HCT116 (cell line): Measurements from ENCODE around the gene R3HDM4. TPM values are rescaled to one million over a fixed set of nuclear protein-coding genes. Genes with fewer than 3 reads are reported as not detected.

Experiments
- ATAC-seq: fragments of 200-7000 bp; cut with Tn5 transposase; 2 replicates; pipeline ENCODE4 v1.9.1; 2020; ENCODE audit warnings: mild to moderate bottlenecking, moderate library complexity
- BruUV-seq: library from RNA; stranded (reverse); fragments of 400-500 nt; replicated peaks from 2 replicates; lab custom pipeline; 2021; lab: Mats Ljungman, UMichigan
- CTCF ChIA-PET: fragments of 300-600 bp; sonication (Branson Sonifier 250); formaldehyde crosslinking; loops from one replicate; lab custom pipeline; 2021; ENCODE audit warnings: antibody characterized with exemption; lab: Charles Lee
- POLR2A ChIA-PET: fragments of 300-600, 350-600 bp; sonication (Branson Sonifier 250); formaldehyde crosslinking; loops from one replicate; lab custom pipeline; 2021; ENCODE audit warnings: antibody characterized with exemption; lab: Charles Lee
- RAD21 ChIA-PET, 2 experiments: fragments of 300-600 bp; sonication (Branson Sonifier 250); formaldehyde crosslinking; loops; one replicate each; lab custom pipeline; 2023; ENCODE audit warnings: low total read pairs in 2 of 2; ENCODE audit not compliant: uncharacterized antibody in 2 of 2, unreplicated experiment in 2 of 2, low non-redundant PET in 1 of 2; lab: Charles Lee
- DNase-seq: peaks from one replicate; pipeline ENCODE4 v3.0.0-alpha.2; 2010; ENCODE audit warnings: low read depth, low spot score
- H2AFZ ChIP-seq: fragments of 200-600 bp; shearing (Covaris generic), sonication (generic); 2 replicates; pipeline ENCODE4 v1.6.1; 2017; ENCODE audit warnings: low read depth, mixed run types, mixed read lengths, antibody characterized with exemption, low read length; ENCODE audit not compliant: poor library complexity, severe bottlenecking
- H3K27ac ChIP-seq: 2 replicates; pipeline ENCODE4 v1.5.1; 2012; ENCODE audit warnings: low read depth, low read length
- H3K27me3 ChIP-seq: fragments of 200-600 bp; sonication (generic); 2 replicates; pipeline ENCODE4 v1.6.1; 2016; ENCODE audit warnings: mixed run types, low read length, mixed read lengths; ENCODE audit not compliant: insufficient read depth
- H3K36me3 ChIP-seq, 2 experiments: fragments of 200-500 bp in 1 of 2; fragments of 200-600 bp in 1 of 2; sonication (Bioruptor generic) in 1 of 2; sonication (generic) in 1 of 2; 2 replicates each; pipeline versions ENCODE4 v1.5.1 to v1.6.1; 2014 to 2016; ENCODE audit warnings: low read length in 2 of 2, inconsistent platforms in 1 of 2, mixed read lengths in 1 of 2, mixed run types in 1 of 2; ENCODE audit not compliant: insufficient read depth in 2 of 2, control insufficient read depth in 1 of 2
- H3K4me1 ChIP-seq, 2 experiments: fragments of 200-600 bp in 1 of 2; sonication (generic) in 1 of 2; 2 replicates each; pipeline versions ENCODE4 v1.5.1 to v1.6.1; 2012 to 2017; ENCODE audit warnings: low read length in 2 of 2, inconsistent platforms in 1 of 2, mild to moderate bottlenecking in 1 of 2, mixed read lengths in 1 of 2, mixed run types in 1 of 2, moderate library complexity in 1 of 2; ENCODE audit not compliant: insufficient read depth in 2 of 2, control insufficient read depth in 1 of 2
- H3K4me2 ChIP-seq: fragments of 200-600 bp; sonication (generic); 2 replicates; pipeline ENCODE4 v1.6.1; 2017; ENCODE audit warnings: mixed run types, low read length, mixed read lengths
- H3K4me3 ChIP-seq, 2 experiments: fragments of 200-600 bp in 1 of 2; sonication (generic) in 1 of 2; replicated peaks in 1 of 2; 2 replicates each; pipeline ENCODE4 v1.5.1; 2011 to 2016; ENCODE audit warnings: low read length in 2 of 2, control low read depth in 1 of 2, low read depth in 1 of 2, mild to moderate bottlenecking in 1 of 2, mixed read lengths in 1 of 2, mixed run types in 1 of 2
- H3K79me2 ChIP-seq: fragments of 200-600 bp; sonication (generic); 2 replicates; pipeline ENCODE4 v1.6.1; 2017; ENCODE audit warnings: mild to moderate bottlenecking, mixed run types, low read length, moderate library complexity, mixed read lengths; ENCODE audit not compliant: insufficient read depth
- H3K9ac ChIP-seq: fragments of 200-600 bp; sonication (generic); 2 replicates; pipeline ENCODE4 v1.6.1; 2016; ENCODE audit warnings: low read length, mixed read lengths
- H3K9me2 ChIP-seq: fragments of 200-600 bp; sonication (generic), shearing (Covaris generic); 2 replicates; pipeline ENCODE4 v1.6.1; 2017; ENCODE audit warnings: mixed run types, mild to moderate bottlenecking, moderate library complexity; ENCODE audit not compliant: insufficient read depth
- H3K9me3 ChIP-seq, 2 experiments: fragments of 200-500 bp in 1 of 2; fragments of 200-600 bp in 1 of 2; sonication (Bioruptor generic) in 1 of 2; sonication (generic) in 1 of 2; 2 replicates each; pipeline ENCODE4 v1.6.1; 2014 to 2017; ENCODE audit warnings: low read length in 2 of 2, mixed read lengths in 2 of 2, inconsistent platforms in 1 of 2, low read depth in 1 of 2, mild to moderate bottlenecking in 1 of 2, mixed run types in 1 of 2, moderate library complexity in 1 of 2; ENCODE audit not compliant: control insufficient read depth in 1 of 2, insufficient read depth in 1 of 2
- H4K20me1 ChIP-seq: fragments of 200-600 bp; sonication (generic), shearing (Covaris generic); 2 replicates; pipeline ENCODE4 v1.6.1; 2017; ENCODE audit warnings: mixed run types, mild to moderate bottlenecking, moderate library complexity; ENCODE audit not compliant: insufficient read depth
- CBX3 ChIP-seq: IDR thresholded peaks from 2 replicates; pipeline ENCODE4 v1.6.1; 2012; ENCODE audit warnings: low read depth
- EGR1 ChIP-seq: IDR thresholded peaks from 2 replicates; pipeline ENCODE4 v1.6.1; 2012; ENCODE audit warnings: low read depth
- ELF1 ChIP-seq: IDR thresholded peaks from 2 replicates; pipeline ENCODE4 v1.6.1; 2012; ENCODE audit warnings: low read depth, borderline replicate concordance
- JUND ChIP-seq: IDR thresholded peaks from 2 replicates; pipeline ENCODE4 v1.6.1; 2012
- POLR2A ChIP-seq: IDR thresholded peaks from 2 replicates; pipeline ENCODE4 v1.7.0; 2011; ENCODE audit warnings: borderline replicate concordance; ENCODE audit not compliant: insufficient read depth, insufficient read length; ENCODE audit errors: extremely low read depth
- SIN3A ChIP-seq: IDR thresholded peaks from 2 replicates; pipeline ENCODE4 v1.6.1; 2012; ENCODE audit warnings: low read depth
- SP1 ChIP-seq: IDR thresholded peaks from 2 replicates; pipeline ENCODE4 v1.6.1; 2012; ENCODE audit warnings: low read depth
- intact Hi-C: fragments of 100-400 bp; cut with micrococcal nuclease; formaldehyde crosslinking; loops from 2 replicates; pipeline ENCODE4 v1.10.0; 2022
- total RNA-seq: library from RNA; stranded (reverse); gene quantifications from one replicate; pipeline ENCODE4 v1.2.1, GENCODE V29; 2021; ENCODE audit not compliant: unreplicated experiment
- TF ChIP-seq, protein P1 (sequence below): IDR thresholded peaks from 2 replicates; pipeline ENCODE4 v1.6.1; 2012

The R3HDM4 gene
- total RNA-seq, 1 experiment from 2014 or later: 92.3 TPM

- no peak for TF ChIP-seq POLR2A
- no peak for TF ChIP-seq CBX3
- no peak for TF ChIP-seq SIN3A
- no peak for TF ChIP-seq SP1
- POLR2A ChIA-PET: no interaction called here
These were observed 13.0 kb downstream of the R3HDM4 start for GRCh38 chr19:900043-900301.

DNA sequence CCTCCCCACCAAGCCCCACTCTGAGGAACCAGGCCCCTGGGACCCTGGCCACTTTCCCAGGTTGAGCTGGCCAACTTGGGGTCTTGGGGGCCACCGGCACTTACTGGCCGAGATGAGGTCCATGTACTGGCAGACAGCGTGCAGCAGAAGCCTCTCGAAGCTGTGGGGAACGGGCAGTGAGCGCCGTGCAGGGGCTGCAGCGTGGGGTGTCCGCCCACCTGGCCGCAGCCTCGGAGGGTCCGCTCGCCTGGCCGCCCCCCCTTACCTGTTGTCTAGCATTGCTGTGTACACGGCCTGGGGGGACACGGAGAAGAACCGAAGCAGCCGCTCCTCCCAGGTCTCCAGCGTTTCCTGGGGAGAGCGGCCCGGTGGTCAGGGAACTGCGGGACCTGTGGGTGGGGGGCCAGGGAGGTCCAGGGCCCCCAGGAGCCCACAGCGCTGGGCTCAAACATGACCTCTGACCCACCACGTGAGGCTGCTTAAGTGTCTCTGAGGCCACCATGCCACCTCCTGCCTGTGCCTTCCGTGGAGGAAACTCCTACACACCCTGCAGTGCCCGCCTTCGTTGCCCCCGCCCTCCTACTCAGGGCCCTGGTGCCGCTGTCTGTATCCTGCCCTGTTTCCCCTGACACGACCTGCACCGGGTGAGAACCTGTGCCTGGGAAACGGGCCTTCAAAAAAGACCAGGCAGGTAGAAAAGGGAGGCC lies 13.5 kb downstream of the R3HDM4 start:
- no peak overlapping the region for H3K4me2 ChIP-seq
- CTCF ChIA-PET: no interaction called here
- H3K9me3 ChIP-seq: no peaks in the 10 kb centered on the region
- H3K27me3 ChIP-seq: no peaks in the 10 kb centered on the region
- intact Hi-C loops: no loop called here
- ATAC-seq (no peak), DNase-seq (no peak)
- BruUV-seq: no TSS peak
- H2AFZ ChIP-seq: no peak overlapping the region
- no peaks in the 10 kb centered on the region for H3K9me2 ChIP-seq
- TF ChIP-seq EGR1 (no peak), JUND (no peak), SP1 (no peak), ELF1 (no peak), SIN3A (no peak), POLR2A (no peak)
- TF ChIP-seq, protein P1, sequence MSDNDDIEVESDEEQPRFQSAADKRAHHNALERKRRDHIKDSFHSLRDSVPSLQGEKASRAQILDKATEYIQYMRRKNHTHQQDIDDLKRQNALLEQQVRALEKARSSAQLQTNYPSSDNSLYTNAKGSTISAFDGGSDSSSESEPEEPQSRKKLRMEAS: no peak
- no peak overlapping the region for H3K9ac ChIP-seq
- peak overlapping the region; percentile 49; the same call in 1 of the 2 replicates for H3K27ac ChIP-seq
- POLR2A ChIA-PET: no interaction called here
- no peaks in the 10 kb centered on the region for H4K20me1 ChIP-seq
- peaks cover 15% of the 10 kb centered on the region; the same call in 1 of the 2 replicates for H3K79me2 ChIP-seq
- RAD21 ChIA-PET: no interaction called here
- H3K4me1 ChIP-seq: peaks cover 6 to 16% of the 10 kb centered on the region in 2 experiments; a peak in 3 of 4 replicates
- peaks cover 6 to 7% of the 10 kb centered on the region in 2 experiments; a peak in 3 of 4 replicates for H3K36me3 ChIP-seq
- no peak overlapping the region for H3K4me3 ChIP-seq

More at GRCh38 chr19:900043-900301, 13.0 kb downstream of the R3HDM4 start:
- CTCF ChIA-PET: no interaction called here
- no TSS peak for BruUV-seq
- intact Hi-C loops: no loop called here
- Histone ChIP-seq H3K4me2 (peak overlapping the region; percentile 32), H3K9ac (no peak overlapping the region), H3K36me3 (peaks cover 6 to 7% of the 10 kb centered on the region in 2 experiments; a peak in 3 of 4 replicates), H3K79me2 (peaks cover 17% of the 10 kb centered on the region; the same call in 1 of the 2 replicates), H3K9me2 (no peaks in the 10 kb centered on the region), H3K9me3 (no peaks in the 10 kb centered on the region), H3K27ac (peak overlapping the region; percentile 49; the same call in 1 of the 2 replicates), H3K4me3 (no peak overlapping the region), H3K27me3 (no peaks in the 10 kb centered on the region), H4K20me1 (no peaks in the 10 kb centered on the region), H3K4me1 (peaks cover 6 to 16% of the 10 kb centered on the region in 2 experiments; a peak in 3 of 4 replicates), H2AFZ (no peak overlapping the region)
- ATAC-seq (peak; percentile 37; the same call in 1 of the 2 replicates), DNase-seq (no peak)
- RAD21 ChIA-PET: no interaction called here
